HG02970 (cell line): ENCODE data around the gene SEC16A.
A peak's percentile ranks its signal among the peaks of the same experiment; 100 is the strongest.

Experiments
- ATAC-seq: cut with Tn5 transposase; IDR thresholded peaks from one replicate; pipeline ENCODE4 v1.9.1; 2021; ENCODE audit warnings: mild to moderate bottlenecking, moderate library complexity, moderate number of reproducible peaks; ENCODE audit not compliant: unreplicated experiment, low FRiP score

The SEC16A gene

DNA sequence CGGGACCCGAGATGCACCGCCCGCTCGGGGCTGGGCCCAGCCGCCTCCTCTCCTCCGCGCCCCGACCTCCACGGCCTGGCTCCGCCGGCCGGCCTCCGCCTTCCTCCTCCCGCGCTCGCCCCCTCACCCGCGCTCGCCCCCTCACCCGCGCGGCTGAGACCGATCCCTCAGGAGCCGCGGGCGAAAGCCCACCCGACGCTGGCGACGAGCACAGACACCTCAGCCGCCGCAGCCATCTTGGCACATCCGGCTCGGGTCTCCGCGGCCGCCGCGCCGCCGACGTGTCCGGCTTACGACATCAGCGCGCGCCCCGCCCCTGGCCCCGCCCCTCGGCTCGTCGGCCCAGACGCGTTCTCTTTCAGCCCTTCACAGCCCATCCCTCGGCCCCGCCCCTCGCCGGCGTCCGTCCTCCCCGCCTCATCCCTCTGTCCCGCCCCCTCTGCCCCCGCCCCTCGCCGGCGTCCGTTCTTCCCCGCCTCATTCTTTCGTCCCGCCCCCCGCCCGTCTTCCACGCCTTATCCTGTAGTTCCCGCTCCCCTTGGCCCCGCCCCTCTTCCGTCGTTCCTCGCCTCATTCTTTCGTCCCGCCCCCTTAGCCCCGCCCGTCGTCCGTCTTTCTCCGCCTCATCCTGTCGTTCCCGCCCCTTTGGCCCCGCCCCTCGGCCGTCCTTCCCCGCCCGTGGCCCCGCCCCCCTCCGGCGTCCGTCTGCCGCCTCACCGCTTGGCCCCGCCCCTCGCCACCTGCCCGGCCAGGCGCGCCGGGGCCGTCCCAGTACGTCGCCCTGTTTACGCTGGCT is at the start of gene SEC16A:
SEC16A (minus strand) TSS at position 248 of the 796 bp plus-strand sequence. CDS start 5,425 bp downstream, outside the sequence.
- peak; percentile 53 for ATAC-seq

DNA sequence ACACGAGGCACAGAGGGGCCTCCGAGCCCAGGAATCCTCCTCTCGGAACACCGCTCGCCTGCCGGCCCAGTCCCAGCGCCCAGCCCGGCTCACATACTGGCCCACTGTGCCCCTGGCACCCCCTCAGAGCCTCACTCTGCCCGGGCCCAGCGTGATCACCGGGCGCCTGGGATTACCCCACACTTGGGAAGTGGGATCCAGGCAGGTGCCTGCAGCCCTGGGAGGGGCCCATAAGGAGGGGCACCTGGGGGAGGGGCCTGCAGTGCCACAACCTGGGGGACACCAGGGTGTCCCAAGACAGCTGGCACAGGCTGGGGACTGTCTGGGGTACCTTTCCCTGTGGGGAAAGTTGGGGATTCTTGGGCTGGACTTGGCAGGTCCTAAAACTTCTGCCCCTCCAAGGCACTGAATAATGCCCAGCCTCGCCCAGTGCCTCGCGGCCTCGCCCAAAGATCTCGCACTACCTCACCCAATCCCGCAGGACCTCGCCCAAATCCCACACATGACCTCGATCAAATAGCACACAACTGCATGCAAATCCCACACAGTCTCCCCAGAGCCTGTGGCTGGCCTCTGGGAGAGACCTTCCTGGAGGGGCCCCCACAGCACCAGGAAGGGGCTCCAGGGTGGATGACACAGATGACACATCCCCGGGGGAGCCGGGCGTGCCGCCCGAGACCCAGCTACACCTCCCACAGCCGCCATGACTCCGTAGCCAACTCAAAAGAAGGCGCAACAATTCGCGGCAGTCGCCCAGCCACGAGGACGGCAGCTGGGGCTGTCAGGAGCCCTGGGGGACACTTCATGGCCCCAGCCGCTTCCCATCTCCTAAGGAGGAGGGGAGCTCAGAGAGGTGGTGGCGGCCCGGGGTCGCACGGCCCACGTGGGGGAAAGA is 49.3 kb upstream of the SEC16A start:
- no peak for ATAC-seq

GRCh38 chr9:136531186-136531903 is 48.5 kb upstream of the SEC16A start:
- no peak for ATAC-seq

GRCh38 chr9:136530461-136531089 is 47.7 kb upstream of the SEC16A start:
- no peak for ATAC-seq

DNA sequence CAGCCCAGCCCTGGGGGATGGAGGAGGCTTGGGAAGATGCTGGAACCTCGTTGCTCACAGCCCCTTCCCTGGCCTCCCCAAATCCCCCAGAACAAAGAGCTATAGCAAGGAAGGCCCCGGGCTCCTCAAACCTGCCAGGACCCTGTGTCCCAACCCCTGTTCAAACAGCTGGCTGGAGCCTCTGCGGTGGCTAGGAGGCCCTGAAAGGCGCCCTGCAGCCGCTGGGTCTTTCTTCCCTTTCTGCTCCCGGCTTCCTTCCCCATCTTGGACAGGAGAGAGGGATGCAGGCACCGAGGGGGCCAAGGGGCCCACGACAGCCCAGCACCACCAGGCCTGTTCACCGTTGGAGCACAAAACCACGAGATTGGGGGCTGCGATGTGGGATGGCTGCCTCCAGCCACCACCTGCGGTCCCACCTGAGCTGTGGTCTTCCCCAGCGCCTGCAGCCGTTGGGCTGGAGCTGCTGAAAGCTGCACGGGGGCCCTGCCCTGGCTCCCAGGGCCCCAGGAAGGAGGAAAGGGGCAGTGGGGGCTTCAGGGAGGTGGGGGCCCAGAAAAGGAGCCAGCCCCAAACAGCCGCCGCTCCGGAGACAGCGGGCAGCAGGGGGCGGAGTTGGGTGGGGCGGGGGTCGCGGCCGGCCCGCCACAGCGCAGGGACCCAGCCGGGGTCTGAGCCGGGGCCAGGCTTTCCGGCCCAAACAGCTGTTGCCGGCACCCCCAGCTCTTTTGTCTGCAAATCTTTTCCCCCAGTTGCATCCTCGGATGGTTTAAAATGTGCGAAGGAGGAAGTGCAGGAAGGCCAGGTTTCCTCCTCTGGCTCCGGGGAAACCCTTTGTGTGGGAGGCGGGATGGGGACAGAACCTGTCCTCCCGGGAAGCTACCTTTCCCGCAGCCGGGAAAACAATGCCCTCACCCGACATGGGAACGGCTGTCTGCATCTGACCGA is 46.9 kb upstream of the SEC16A start:
- ATAC-seq: no peak

DNA sequence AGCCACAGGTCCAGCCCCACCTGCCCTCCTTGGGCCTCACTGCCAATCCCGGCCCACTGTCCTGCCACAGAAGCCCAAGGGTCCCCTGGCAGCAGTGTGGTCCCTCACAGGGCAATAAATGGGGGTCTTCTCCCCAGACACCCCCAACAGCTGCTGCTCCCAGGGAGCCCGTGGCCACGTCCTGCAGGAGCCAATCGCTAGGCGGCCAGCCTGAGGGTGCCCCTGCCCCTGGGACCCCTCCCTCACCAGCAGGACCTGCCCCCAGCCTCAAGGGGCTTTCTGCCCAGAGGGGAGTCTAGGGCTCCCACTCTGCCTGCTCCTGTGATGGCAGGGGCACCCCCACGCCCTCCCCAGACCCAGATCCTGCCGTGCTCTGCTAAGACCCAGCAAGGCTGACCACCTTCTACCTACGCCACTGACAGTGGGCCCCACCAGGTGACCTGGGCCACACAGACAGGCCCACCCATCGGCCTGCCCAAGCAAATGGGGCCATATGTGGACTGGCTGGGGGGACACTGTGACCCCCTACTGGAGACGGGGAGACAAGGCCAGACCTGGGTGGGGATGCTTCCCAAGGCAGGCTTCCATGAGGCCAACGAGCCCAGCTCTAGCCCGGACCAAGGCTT is 46.0 kb upstream of the SEC16A start:
- no peak for ATAC-seq

GRCh38 chr9:136527721-136528710 is 45.2 kb upstream of the SEC16A start:
- no peak for ATAC-seq

GRCh38 chr9:136527131-136527530 is 44.3 kb upstream of the SEC16A start:
- ATAC-seq: no peak

GRCh38 chr9:136526625-136527066 is 43.8 kb upstream of the SEC16A start:
- no peak for ATAC-seq

- ATAC-seq: no peak
Observed at GRCh38 chr9:136525841-136526499, 43.1 kb upstream of the SEC16A start.

- ATAC-seq: no peak
Observed at GRCh38 chr9:136525207-136525606, 42.4 kb upstream of the SEC16A start.

DNA sequence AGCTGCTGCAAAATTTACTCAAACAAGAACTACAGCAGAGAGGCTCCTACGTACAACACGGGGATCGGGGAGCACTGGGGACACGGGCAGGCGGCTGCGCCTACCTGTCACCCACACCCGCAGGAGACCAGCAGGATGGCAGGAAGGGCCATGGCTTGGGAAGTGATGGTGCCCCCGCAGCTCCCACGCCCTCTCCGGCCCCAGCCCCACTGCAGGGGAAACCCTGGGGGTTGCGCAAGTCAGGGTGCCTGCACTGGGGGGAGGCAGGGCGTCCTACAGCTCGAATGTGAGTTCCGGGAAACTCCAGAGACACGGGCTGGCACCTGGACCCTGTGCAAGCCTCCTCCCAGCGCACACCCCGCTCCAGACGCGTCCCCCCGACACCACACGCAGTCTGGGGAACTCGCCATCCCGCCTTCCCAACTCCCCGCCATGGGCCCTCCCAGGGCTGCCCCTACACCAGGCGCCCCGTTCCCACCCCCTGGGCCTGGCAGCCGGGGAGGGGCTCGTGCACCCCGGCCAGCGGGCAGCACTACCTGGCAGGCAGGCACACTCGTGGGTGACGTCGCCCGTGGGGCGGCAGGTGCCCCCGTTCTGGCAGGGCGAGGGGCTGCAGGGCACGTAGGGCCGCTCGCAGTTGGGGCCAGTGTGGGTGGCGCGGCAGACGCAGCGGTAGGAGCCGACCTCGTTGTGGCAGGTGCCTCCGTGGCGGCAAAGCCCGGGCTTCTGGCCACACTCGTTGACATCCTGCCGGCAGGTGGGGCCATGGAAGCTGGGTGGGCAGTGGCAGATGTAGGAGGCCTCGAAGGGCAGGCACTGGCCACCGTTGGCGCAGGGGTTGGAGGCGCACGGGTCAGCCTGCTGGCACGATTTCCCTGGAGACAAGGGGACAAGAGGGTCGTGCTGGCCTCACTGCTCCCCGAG is 39.7 kb upstream of the SEC16A start:
- no peak for ATAC-seq

GRCh38 chr9:136521537-136521936 is 38.7 kb upstream of the SEC16A start:
- ATAC-seq: no peak

DNA sequence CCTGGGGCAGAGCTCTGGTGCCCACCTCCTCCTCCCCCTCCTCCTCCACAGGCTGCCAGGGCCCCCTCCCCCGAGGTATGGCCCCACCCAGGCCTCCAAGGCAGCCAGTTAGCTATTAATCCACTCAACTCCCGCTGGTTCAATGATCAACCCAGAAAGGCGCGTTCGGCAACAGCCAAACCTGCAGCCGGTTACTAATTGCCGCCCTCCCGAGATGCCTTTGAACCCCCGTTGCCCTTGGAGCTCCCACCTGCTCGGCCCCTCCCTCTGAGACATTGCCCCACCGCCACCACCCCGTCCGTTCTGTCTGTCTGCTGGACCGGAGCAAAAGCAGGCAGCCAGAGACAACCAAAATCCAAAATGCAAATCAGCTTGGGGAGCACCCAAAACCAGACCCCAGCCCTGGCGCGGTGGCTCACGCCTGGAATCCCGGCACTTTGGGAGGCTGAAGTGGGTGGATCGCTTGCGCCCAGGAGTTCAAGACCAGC is 37.3 kb upstream of the SEC16A start:
- no peak for ATAC-seq

GRCh38 chr9:136519263-136520052 is 36.6 kb upstream of the SEC16A start:
- ATAC-seq: no peak
